Measurements from ENCODE around the gene TENM4.

TENM4 gene

DNA sequence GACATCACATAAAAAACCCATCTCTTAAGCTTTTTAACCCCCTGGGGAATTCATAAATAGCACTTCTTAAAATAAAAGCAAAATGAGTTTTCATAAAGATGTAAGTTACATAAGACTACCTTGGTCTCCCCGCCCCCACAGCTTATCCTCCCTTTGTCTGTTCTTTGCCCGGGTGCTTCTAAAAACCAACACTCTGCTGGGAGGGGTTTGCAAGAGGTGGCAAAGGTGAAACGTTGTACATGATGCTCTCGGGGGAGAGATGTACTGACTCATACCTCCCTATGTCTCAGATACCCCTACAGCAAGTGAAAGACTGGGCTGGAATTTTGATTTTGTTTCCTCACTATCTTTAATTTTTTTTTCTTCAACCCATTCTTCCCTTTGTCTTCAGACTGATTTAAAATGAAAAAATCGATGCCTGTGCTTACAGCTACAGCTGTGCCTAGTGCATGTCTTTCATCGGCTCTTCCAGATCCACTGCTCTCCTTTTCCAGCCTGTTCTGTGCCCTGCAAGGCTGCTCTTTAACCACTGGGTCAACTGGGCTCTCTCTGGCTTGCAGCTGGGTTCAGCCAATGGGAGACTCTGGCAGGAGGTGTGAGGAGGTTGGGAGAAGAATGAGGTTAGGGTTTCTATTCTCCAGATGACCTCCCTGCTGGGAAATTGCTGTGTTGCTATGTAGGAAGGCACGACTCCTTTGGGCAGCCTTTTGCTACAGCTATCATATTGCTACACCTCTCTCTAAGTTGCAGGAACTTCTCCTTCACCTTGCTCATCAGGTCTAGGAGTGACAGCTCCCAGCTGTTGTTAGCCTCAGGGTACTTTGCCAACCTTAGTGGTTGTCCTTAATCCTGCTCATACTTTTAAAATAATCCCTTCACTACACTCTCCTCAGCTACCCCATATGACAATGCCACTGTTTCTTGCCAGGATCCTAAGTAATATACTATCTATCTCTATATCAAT, 266.5 kb downstream of the TENM4 start:
- no peak for DNase-seq (ENCODE audit: low read depth)

DNA sequence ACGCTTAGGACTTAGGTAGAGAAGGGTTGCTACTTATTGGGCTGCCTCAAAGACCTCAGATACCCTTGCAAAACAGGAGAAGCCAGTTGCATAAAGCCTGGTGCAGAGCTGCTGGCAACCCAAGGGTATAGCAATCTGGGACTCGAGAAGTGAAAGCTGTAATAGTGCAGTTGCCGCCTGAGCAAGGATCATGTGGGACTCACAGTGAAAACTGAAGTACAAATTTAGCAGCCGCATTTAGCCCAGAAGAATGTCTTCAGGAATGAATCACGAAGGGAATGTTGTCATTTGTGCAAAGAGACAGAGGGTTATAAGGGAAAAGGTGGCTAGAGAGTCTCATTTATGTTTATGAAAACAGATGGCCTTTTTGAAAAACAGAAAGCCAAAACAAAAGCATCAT, 267.2 kb downstream of the TENM4 start:
- DNase-seq (ENCODE audit: low read depth) = no peak

DNA sequence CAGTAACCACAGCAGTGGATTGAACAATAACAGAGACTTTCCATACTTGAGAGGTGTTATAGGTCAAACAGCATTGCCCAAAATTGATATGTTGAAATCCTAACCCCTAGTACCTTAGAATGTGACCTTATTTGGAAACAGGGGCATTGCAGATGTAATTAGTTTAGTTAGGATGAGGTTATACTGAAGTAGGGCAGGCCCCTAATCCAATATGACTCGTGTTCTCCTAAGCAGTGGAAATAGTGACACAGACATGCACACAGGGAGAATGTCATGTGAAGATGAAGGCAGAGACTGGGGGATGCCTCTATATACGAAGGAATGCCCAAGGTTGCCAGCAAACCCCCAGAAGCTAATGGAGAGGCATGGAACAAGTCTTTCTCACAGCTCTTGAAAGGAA, 270.5 kb downstream of the TENM4 start:
- DNase-seq (ENCODE audit: low read depth) = no peak

DNA sequence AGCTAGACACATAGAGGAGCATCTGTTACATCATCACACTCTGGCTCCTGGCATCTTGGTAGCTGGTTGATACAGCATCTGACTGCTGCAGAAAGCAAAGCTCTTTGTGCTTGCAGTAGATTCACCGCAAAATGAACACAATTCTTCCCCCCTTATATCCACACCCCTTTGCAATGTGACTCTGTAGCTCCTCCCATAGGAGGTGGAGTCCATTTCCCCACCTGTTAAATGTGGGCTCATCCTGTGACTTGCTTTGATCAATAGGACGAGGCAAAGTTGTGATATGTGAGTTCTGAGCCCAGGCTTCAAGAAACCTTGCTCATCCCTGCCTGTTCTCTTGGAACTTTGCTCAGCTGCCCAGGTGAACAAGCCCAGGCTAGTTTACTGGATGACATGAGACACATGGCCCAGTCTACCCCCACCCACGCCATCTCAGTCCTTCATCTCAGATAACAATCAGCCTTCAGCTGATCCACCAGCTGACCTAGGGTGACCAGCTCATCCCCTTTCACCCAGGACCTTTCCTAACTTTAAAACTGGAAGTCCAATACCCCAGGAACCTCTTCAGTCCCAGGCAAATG, 272.2 kb downstream of the TENM4 start:
- DNase-seq (ENCODE audit: low read depth) = no peak

DNA sequence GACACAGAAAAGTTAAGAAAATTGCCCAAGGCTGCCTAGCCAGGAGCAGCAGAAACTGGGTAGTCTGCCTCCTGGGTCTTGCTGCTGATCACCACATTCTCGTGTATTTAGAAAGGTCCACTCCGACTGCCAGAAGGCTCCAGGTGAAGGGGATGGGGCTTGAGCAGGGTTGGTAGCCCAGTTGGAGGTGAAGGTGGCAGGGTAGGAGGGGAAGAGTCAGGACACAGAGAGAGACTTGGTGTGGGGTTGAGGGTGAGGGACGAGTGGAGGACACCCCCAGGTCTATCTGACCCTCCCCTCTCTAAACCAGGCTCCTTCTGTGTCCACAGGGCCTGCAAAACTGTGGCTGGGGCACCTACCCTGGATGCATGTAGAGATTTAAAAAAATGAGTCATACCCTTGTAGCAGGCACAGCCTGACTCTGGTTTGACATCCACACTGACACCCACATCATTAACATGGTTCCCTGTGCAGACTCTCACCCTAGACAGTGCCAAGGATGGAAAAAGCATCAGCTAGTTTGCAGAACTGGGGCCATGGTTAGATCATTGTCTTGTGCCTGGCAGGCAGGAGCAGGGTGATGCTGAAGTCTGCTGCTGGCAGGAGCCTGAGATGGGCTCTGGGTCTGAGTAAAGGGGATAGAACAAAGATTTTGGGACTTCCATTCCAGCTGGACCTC, 273.2 kb downstream of the TENM4 start:
- no peak for DNase-seq (ENCODE audit: low read depth)

DNA sequence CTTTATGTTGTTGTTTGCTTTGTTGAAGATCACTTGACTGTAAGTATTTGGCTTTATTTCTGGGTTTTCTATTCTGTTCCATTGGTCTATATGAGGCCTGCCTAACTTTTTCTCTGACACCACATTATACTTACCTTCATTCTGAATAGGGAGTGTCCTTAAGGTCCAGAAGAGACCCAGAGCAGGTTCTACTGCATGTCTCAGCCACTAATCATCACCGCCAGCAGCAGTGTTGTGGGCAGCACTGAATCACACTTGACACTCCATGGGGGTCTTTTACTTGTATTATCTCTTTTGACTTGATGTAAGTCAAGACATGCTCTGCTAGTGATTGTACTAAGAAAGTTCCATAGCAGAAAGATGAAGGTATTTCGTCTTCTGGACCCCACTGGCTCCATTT, 274.9 kb downstream of the TENM4 start:
- no peak for DNase-seq (ENCODE audit: low read depth)

DNA sequence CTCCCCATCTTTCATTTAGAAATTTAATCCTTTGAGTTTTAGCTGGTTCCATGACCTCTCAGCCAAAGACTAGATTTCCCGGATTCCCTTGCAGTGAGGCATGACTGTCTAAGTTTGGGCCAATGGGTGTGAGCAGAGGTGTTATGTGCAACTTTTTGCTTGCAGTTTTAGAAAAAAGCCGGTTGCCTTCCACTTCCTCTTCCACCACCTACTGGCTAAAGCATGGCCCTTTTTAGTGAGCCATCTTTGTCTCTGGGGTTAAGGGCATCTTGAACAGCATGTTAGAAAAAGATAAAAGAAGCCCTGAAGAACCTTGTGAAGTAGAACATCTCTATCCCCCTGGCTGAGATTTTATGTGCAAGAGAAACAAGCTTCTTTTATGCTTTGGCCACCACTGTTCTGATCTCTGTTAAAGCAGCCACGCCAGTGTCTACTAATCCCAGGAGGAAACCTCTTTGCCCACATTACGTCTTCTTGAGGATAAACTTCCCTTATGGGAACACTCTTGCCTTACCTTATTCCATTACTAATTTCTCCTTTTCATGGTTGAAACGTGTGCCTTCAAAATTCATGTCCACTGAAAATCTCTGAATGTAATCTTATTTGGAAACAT, 279.9 kb downstream of the TENM4 start:
- no peak for DNase-seq (ENCODE audit: low read depth)

DNA sequence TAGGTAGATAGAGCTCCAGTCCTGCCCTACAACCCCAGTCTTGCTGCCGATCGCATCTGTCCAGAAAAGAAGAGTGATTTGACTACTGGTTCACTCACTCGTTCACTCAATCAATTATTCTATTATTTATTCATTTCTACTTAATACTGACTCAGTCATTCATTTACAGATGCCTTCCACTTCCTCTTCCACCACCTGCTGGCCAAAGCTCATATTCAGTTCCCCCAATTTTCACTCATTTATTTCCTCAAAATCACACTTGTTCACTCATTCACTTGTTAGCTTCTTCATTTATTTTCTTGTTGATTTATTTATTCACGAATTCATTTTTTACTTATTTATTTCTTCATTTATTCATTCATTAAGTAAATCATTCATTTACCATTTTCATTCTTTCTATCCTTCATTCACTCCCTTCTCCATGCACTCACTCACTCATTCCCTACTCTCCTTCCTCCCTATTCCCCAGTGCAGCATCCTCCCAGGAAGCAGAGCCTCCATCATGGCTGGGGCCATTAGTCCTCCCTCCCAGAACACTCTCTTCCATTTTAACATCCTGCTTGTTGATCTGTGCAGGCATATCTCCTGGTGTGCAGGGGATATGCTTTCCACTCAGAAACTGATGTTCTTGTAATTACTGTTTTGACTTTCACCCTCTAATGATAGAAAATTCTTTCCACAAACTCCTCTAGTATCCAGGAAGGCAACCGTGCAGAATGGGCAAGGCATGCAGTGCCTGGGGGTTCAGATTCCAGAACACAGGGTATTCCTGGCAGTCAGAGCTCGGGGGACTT, 281.0 kb downstream of the TENM4 start:
- no peak for DNase-seq (ENCODE audit: low read depth)

DNA sequence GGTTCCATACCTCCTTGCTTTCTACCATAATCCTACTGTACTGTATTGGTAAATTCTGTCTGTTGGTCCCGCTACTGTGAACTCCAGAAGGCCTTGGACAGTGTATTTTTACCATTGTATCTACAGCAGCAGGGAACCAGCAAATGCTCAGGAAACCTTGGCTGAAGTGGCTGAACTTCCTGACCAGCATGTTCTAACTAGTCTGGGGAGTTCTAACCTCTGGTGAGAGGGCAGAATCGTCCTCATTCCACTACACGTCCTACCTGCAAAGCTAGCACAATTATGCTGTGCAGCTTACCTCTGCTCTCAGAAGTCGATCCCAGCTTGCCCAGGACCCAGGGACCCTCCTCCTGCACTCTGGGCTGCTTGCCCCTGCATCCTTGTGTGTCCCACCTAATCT, 283.1 kb downstream of the TENM4 start:
- DNase-seq (ENCODE audit: low read depth) = no peak

DNA sequence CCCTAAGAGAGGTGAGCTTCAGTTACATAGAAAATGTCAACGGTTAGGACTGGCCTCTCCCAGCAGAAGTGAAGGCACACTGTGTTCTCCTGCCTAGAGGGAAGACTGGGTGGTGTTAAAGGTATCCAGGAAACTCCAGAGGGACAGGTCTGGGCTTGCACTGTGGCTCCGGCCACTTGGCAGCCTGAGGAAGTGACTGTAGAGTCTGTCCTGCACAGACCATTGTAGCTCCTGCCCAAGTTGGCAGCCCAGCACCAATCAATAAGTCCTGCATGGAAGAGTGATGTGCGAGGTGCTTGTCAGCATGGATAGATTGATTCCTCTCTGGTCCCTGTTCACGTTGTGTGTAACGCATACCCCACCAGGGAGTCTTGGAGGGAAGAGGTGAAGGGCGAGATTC, 284.8 kb downstream of the TENM4 start:
- no peak for DNase-seq (ENCODE audit: low read depth)

DNA sequence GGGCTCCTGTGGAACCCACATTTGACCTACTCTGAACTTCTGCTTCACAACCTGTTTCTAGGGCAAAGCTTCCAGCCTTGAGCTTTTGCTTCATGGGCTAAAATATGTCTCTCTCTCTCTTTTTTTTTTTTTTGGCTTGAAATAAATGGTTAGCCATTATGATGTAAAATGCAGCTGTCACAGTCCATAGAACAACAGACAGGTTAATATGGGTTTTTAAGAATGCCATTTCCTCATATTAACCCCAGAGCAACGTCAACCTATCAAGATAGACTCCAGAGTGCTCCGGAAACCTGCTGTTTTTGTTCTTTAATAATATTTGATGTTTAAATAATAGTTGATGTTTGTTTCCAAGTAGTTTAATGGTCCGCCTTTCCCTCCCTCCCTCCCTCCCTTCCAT, 285.6 kb downstream of the TENM4 start:
- no peak for DNase-seq (ENCODE audit: low read depth)

DNA sequence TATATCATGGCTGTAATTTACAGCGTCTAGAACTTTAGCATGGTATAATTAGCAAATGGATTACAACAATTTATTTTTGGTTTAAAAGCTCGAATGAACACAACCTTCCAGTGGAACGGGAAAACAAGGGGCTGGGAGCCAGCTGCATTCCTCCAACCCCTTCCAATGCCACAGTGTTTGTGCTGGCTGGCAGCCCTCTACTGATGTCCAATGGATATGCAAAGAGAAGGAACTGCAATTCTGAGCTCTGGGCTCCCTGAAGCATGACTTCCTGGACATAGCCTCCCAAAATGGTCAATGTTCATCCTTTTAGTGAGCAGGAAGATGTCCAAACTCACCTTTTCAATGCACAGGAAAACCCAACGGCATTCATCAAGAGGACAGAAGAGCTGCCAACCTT, 288.3 kb downstream of the TENM4 start:
- DNase-seq (ENCODE audit: low read depth) = no peak

DNA sequence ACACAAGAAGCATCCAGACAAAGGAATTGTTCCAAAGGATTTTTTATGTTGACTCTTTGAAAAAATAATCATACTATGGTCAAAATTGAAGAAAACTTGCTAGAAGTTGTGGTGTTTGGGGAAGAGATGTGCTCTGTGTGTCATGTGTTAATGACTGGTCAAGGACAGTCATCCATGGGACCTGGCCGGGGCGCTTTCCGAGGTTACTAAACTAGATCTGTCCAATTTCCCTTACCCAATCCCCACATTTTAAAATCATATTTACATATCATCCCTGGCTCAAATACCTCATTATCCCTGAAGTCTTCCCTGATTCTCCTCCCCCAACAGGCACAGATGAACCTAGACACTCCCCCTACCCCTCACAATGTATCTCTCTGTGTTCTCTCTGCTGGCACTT, 289.4 kb downstream of the TENM4 start:
- no peak for DNase-seq (ENCODE audit: low read depth)

DNA sequence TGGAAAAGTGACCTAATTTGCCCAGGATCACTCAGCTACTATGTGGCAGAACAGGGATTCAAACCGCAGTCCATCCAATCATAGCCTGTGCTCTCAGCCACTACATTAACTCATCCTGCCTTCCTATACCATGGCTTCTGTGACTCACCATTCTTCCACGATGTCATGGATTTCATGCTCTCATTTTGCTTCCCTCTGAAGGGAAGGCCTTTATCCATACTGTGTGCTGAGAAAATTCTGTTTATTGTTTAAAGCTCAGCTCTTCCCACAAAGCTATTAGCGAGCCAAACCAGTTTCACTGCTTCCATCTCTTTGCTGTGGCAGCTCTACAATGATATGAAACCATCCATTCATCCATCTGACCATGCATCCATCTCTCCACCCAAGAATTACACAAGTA, 289.9 kb downstream of the TENM4 start:
- DNase-seq (ENCODE audit: low read depth) = no peak

DNA sequence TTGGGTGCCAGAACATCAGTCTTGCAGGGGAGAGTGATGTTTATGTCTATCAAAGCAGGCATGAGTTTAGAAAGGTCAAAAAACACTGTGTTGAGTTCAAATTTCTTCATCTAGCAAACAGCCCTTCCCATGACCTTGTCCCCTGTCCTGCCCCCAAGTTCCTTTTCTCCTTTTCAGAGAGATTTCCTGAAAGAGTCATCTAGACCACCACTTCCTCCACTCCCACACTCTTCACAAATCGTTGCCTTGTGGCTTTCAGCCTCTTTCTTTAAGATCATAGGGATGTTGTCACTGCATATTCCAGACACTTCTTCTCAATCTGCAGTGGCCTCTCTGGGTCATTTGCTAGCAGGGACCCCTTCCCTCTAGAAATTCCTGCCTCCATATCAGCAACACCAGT, 290.5 kb downstream of the TENM4 start:
- DNase-seq (ENCODE audit: low read depth) = no peak

DNA sequence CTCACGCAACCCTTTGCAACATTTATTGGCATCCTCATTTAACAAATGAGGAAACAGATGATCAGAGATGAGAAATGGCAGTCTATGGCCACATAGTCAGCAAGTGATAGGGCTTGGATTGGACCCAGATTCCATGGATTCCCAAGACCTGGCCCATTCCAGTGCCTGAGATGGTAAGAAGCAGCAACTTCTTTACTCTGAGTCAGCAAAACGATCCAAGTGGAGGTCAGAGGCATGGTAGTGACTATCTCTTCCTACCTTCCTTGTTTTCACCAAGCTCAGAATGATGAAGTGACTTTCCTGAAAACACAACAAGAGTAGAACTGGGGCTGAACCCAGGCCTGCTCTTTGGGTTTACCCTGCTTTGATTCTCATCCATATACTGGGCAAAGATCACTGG, 293.1 kb downstream of the TENM4 start:
- DNase-seq (ENCODE audit: low read depth) = no peak

DNA sequence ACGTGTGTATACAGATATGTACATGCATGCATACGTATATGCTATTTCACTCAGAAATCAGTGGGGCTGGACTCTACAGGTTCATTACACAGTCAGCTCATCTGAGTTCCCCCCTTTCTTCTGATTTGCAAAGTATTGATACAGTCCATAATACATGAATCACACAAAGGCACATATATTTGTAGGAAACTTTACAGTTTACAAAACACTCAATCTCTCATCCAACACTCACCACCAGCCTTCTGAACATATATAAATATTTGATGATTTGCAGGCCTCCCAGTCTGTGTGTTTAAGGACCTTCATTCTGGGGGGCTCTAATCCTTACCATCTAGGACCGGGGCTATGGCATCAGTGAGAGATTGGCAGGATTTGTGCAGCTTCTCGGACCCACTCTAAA, 293.8 kb downstream of the TENM4 start:
- DNase-seq (ENCODE audit: low read depth) = no peak

DNA sequence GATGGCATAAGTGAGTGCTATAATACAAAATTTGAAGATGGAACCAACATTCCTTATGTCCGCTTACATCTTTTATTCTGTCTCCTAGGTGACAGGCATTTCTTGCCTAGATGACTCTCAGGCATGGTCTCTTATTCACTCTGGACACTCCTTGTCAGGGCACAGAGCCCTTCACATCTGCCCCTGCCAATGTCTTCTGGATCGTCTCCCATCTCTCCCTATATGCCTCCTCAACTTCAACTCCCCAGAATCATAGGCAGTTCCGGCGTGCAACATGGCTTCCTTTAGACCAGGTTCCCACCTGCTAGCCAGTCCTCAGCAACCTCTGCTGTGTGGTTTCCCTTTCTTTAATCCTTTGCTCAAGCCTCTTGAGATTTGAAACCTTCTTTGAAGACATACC, 300.9 kb downstream of the TENM4 start:
- DNase-seq (ENCODE audit: low read depth) = no peak

DNA sequence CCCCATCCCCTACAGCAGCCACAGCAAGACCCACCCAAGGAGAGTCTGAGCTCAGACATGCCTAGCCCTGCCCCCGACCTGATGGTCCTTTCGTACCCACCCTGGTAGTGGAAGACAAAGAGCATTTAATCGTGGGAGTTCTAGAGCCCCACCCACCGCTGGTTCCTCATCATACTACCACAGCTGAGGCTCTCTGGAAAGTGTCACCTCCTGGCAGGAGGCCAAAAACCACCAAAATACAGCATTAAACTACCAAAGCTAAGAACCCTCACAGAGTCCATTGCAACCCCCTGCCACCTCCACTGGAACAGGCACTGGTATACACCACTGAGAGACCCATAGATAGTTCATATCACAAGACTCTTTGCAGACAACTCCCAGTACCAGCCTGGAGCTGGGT, 311.1 kb downstream of the TENM4 start:
- no peak for DNase-seq (ENCODE audit: low read depth)

DNA sequence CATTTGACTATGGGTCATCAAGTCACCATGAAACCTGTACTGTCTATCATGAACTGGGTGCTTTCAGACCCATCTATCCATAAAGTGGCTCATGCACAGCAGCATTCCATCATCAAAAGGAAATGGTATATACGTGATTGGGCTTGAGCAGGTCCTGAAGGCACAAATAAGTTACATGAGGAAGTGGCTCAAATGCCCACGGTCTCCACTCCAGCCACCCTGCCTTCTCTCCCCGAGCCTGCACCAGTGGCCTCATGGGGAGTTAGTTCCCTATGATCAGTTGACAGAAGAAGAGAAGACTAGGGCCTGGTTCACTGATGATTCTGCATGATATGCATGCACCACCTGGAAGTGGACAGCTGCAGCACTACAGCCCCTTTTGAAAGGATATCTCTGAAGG, 312.5 kb downstream of the TENM4 start:
- DNase-seq (ENCODE audit: low read depth) = no peak

DNA sequence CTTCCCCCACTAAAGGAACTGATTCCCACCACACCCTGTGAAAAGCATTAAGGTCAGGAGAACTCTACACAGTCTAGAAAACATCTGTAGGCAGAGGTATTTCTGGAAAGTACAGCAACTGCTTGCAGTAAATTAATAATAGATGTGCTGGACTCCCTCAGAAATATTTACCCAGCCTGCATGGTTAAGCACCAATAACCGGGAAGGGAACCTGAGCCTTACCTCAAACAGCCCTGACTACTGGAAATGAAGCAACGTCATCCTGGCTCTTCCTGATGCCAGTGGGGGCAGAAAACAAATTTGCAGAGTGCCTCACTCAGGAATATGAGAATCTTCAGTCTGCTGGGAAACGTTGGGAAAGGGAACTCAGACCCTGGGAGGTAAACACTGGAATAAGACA, 318.1 kb downstream of the TENM4 start:
- no peak for DNase-seq (ENCODE audit: low read depth)

DNA sequence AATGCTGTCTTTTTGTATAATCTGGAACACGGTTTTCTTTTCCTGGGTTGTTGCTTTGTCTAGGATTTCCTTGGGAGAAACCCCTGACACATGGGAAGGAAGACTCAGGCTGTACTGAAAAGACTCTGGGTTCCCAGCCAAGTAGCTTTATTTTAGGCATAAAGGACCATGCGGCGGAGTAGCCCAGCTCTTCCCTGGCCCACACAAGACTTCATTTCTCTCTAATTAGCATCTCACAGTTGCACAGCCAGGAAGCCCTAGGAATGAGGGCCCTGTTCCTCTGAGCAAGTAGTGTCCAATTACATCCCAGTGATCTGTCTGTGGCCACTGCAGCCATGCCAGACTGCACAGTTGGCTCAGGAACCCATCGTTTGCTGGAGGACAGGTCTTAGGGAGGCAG, 319.5 kb downstream of the TENM4 start:
- no peak for DNase-seq (ENCODE audit: low read depth)
